Muscle of back (tissue), 11 donors: ENCODE results near the gene PMP22. TPM values are rescaled to one million over a fixed set of nuclear protein-coding genes. Genes with fewer than 3 reads are reported as not detected.

Experiments used
- DNase-seq, 3 donors: peaks; one replicate each; pipeline versions ENCODE4 v3.0.0 to v3.0.0-alpha.2; 2013
- polyA plus RNA-seq, 10 donors: library from polyadenylated mRNA; unstranded; fragments of 120-200 nt; gene quantifications; one replicate each; pipeline ENCODE4 v1.2.1, GENCODE V29; 2013; ENCODE audit not compliant: insufficient read length in 10 of 10

The PMP22 gene
- polyA plus RNA-seq, 10 donors: 196 to 302 (median 219) TPM

DNA sequence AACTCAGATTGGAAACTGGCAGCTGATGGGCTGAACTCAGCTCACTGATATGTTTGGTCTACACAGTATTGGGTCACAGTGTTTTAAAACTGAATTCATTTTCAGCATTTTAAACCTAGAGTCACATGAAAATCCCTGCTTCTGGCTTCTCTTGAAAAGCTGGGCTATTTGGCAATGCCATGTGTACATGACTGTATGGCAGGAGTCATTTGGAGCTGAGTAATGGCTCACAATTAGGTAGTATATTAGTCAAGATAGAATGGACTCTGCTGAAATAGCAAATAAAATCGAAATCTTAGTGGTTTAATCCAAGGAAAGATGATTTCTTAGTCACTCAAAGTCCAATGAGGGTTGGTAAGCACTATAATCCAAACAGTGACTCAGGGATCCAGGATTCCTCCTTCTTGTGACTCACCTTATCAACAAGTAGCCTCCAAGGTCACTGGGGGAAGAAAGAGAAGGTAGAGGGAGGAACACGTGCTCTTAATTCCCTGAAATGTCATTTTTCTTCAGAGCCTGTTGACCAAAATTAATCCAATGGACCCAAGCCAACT, 13.9 kb upstream of the PMP22 start:
- DNase-seq: peak in 1 of 3 donors; percentile 83

DNA sequence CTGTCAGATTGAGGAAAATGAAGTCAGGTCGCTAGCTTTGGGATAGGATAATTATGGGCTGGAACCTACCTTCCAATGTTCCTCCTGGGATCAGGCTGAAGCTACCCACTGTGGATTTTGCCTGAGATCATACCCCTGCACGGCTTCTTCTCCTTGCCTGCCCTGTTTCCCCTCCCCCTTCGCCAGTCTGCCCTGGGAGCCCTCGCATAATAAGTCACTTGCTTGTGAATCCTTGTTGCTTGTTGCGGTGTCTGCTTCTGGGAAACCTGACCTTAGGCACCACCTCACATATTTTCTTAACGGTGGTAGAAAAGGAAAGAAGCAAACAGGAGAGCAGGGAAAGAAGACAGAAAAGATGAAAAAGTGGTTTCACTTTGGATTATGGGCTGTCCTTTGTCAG, 13.3 kb upstream of the PMP22 start:
- no peak for DNase-seq

DNA sequence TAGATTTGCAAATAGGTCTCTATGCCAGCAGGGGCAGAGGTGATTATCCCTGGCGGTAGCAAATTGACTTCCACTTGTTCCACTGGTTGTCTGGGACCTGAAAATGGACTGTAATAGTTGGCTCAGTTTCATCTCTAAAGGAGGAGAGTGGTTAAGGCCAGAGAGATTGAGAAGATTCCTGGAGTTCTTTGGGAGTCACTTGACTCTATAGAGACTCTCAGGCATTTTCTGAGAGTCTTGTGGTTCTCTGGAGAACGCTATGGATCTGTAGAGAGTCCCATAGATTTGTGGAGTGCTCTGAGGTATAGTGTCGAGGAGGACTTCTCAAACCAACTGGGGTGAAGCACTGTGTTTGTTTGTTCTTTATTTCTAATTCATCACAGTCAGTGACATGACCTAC, 8.9 kb upstream of the PMP22 start:
- no peak for DNase-seq

DNA sequence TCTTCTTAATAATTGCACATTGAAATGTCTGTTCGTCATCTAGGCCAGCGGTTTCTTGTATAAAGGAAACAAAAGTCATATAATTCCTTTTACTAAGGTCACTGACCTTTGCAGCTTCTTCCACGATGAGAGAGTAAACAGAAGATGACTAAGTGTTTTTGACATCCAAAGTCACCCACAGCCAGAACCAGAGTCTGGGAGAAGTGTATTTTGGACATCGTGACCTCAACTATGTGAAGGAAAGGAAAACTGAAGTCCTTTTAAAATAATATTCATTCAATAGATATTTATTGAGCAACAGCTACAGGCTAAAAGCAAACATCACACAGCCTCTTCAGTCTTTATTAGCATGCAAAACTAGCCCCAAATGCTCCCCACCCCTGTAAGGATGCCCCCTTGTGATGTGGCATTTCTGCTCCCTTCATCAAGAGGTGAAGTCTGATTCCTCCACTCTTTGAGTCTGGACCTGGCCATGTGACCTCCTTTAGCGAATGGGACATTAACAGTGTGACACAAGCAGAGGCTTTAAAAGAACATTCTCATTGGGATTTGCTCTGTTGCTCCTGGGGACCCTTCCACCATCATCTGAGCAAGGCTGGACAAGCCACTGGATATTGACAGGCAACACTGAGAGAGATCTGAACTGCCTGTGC, 8.1 kb upstream of the PMP22 start:
- peak in 1 of 3 donors; percentile 51 for DNase-seq

DNA sequence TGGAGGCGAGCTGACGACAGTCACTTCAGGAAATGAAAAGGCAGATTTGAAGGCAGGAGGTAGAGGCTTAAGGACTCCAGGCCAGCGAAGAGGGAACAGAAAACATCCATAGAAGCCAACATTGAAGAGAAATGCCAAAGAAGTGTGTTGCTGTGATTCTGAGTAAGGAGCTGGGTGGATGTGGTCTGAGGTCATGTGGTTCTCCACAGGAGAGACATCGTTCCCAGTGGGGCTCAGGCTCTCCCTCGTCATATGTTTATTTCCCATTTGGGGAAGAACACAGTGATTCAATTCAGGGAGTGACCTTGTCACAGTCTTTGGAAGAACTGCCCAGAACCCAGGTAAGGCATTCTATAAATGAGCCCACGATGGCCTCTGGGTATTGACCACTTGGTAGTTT, 6.6 kb upstream of the PMP22 start:
- DNase-seq: no peak

DNA sequence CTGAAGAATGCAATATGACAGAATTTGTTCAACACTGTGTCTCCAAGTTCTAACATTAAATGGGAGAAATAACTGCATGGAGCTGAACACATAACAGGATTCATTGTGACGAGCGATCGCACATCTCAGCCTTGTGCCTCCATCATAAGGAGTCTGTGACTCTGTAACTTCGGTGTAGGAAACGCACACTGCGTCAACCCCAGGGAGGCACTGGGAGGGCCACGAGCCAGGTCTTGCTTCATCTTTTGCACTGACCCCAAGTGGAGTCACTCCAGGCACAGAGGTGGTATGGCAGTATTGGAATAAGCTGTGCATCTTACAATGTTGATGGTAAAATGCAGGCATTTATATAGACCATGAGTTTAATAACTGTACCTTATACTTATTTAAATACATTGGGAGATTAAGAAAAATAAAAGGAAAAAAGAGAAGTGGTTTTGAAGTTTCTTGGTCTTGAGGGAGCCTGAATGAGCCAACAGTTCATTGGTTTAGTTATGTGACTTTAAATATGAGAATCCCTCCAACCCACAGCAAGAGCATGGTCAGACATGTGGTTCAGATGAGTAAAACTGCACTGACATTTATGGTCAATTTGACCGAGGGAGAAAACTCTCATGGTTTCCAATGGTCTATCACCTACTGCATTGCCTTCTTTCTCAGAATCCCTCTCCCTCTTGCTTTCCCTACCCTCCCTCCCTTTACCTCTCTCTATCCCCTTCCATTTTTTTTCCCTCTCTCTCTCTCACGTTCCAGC, 5.7 kb upstream of the PMP22 start:
- no peak for DNase-seq

DNA sequence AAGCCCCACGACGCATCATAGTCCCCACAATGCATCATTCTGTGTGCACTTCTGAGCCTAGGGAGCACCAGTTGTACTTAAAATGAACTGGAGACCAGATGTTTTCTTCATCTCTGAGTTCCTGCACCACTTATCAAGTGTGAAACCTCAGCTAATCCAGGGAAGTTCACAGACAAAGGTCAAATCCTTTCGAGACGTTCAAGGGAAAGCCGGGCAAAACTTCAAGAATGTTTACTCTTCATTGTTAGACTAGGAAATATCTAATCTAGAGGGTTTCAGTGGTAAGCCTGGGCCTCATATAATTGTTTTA, 4.6 kb upstream of the PMP22 start:
- DNase-seq: no peak

DNA sequence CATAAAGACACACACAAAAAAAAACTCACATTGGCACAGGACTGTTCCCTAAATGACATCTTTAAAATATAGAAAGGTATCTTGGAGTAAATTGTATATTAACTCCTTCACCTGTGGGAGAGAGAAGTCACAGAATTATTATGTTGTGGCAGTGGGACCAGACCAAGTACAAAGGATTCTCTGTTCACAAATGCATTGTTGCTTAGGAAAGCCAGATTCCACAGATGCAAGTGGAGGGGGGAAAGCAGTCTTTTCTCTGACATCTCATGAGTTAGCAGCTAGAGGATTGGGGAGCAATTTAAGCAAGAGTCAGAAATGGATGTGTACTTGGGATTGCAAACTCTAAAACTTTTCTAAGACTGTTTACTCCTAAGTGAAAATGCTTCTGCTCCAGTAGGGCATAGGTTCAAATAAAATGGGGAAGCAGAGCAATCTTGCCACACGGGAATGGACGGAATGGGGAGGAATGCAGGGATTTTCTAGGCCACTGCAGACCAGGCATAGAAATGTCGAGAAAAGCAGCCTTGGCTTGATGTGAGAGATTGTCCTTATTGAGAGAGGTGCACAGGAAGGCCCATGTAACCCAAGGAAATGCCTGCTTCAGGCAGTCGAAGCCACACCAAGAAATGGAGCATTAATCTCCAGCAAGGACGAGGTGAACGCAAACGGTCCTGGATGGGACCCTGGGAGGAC, 4.1 kb upstream of the PMP22 start:
- peak in 1 of 3 donors; percentile 57 for DNase-seq

DNA sequence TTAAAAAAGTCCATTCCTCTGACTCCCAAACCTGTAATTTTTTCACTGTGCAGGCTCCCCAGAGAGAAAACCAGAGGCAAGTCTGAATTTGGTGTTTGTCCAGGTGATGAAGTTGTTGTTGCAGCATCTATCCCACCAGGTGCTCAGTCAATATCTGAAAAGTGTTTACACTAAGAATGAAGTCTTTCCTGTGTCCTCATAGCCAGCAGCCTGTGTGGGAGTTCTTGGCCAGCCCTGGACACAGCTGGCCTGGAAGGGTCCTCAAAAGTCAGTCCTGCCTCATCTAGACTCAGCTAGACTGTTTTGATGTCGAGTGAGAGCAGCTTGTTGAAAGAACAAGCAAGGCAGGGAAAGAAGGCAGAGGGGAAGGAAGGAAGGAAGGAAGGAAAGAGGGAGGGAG, 3.3 kb upstream of the PMP22 start:
- DNase-seq: peak; percentile 62 to 92 (median 78)

DNA sequence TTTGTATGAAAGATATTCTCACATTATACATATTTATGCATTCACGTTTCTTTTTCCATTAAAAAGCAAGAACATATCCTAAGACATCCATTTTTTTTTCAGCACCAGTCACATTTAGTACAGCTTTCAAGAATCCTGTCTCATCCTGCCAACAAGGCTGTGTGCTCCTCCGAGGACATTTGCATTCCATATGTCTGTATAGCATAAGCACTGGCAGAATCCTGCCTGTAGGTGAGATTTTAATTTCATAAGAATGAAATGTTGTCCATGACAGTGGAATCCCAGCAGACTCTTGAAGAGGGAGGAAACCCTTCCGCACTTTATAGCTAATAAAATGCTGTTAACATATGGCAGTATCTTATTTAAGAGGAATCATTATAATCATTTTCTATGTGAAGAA, 2.9 kb upstream of the PMP22 start:
- peak in 2 of 3 donors; percentile 32 to 73 for DNase-seq

DNA sequence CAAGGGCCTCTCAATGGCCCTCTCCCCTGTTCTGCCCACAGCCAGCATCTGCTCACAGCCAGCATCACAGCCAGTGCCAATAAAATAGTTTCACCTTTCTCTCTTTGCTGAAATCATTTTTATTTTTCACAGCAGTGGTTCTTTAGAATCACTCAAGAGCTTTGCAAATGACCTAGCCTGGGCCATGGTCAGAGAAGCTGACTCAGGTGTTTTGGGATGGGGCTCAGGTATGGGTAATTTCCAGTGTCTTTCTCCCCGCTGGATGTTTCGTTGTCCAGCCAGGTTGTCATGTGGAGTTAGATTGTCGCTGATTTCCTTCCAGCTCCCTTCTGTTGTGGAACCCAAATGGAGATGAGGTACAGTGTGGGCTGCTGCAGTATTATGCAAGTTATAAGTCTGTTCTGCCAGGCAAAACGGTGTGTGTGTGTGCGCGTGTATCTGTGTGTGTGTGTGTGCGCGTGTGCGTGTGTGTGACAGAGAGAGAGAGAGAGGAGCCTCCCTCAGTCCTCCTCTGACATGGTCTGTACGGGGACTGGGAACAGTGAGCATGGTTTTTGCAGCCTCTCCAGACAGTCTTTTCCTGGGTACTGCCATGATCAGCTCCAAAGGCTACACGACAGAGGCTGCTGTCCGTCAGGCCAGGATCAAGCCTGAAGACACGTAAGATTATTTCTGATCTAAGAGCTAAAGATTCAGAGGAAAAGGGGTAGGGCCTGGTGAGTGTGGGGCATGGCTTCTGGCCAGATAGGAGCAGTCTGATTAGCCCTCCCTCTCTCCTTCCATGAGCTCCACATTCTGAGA, 1.4 kb upstream of the PMP22 start:
- peak in 1 of 3 donors; percentile 29 for DNase-seq

DNA sequence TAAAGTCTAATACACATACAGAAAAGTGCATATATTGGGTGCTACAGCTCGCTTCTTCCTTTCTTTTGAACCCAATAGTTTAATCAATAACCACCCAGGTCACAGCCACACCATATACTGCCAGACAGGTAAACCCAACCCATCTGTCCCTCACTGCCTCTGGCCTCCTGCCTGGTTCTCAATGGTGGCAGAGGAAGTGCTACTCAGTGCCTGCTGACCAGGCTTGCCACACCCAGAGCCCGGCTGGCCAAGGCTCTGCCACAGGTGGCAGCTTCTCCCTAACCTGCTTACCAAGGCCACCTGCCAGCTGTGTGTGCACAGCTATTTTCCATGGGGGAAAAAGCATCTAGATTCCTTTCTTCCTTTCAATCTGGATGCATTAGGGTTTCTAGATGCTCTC, 584 bp downstream of the PMP22 start:
- no peak for DNase-seq

DNA sequence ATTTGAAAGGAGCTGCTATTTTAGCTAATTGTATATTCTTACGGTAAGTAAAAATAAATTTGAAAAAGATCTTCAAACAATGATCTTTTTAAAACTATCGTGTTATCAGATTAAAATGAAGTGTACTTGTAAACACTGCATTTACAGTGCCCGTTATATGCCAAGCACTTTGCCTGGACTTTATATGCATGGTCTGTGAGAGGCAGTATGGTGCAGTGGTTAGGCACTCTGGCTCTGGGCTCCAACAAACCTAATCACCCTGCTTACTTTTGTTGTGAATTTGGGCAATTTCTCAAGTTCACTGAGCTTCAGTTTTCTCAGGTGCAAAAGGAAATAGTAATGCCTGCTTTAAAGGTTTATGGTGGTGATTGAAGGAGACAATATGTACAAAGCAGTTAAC, 1.4 kb downstream of the PMP22 start:
- DNase-seq: no peak

DNA sequence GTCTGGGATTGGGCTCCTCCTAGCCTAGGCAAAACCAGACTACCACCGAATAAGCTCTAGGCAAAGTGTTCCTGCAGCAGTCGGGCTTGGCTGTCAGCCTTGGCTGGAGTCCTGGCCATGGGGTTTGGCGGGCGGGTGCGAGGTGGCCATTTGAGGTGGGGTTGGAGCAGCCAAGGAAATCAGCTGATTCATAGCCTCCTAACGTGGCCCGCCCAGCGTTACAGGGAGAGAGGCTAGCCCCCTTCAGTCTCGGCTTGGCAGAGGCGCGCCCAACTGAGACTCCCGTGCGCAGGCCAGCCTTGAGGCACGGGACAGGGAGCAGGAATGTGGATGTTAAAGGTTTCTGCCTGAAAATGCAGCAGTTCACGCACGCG, 1.9 kb downstream of the PMP22 start:
- DNase-seq: peak; percentile 76 to 91 (median 80)

DNA sequence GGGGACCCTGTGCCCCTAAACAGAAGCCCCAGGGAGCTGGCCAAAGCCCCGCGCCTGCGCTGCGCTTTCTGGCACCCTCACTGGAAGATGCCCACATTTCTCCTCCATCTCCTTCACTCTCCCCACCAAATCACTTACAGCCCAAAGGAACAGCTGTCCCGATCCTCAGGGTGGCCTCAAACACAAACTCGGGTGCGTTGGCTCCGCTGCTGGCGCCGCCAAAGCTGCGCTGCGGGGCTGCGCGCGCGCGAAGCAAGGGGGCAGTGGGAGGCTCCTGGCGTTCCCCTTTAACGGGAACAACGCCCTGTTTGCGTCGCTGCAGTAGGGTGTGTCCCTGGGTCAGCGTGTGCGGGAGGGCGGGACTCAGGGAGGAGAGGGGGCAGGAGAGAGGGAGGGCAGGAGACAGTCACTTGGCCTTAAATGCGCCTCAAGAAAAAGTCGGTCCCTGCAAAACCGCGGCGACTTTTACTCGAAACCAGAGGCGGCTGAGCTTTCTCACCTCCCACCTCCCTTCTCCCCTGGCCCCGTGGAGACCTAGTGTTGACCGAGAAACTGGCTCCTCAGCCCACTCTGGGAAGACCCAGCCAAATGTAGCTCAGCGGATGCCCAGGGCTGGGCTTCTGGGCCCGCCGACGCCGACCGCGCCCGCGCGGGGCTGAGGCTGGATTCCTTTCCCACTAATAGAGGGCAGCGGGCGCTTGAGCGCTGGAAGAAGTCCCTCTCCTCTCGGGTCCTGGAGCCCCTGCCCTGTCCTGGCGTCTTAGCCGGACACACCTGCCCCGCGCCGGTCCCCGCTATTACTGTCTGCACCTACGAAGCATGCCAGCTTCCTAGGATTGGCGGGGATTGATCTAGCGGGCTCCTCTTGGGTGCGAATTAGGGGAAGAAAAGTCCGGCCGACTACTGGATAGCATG, 2.6 kb downstream of the PMP22 start:
- peak; percentile 93 to 97 (median 95) for DNase-seq

DNA sequence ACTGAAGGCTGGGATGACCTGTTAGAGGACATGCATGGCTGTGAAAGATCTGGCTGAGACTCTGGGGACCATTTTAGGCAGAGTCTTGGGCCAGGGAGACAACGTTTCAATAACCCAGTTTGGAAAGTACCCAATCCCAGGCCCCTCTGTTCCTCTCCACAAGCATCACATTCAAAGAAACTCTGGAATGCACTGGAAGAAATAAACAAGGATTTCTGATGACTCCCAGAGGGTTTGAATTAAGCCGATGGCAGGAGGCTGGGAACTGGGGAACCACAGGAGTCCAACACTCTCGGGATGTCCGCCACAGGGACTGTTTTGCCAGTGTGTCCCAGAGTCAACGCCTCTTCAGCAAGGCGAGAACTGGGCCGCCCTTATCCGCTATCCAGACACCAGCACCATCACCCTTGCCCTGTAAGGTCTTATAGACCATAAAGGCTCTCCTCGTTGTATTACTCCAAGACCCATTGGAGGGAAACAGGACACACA, 3.3 kb downstream of the PMP22 start:
- peak in 2 of 3 donors; percentile 35 to 81 for DNase-seq

DNA sequence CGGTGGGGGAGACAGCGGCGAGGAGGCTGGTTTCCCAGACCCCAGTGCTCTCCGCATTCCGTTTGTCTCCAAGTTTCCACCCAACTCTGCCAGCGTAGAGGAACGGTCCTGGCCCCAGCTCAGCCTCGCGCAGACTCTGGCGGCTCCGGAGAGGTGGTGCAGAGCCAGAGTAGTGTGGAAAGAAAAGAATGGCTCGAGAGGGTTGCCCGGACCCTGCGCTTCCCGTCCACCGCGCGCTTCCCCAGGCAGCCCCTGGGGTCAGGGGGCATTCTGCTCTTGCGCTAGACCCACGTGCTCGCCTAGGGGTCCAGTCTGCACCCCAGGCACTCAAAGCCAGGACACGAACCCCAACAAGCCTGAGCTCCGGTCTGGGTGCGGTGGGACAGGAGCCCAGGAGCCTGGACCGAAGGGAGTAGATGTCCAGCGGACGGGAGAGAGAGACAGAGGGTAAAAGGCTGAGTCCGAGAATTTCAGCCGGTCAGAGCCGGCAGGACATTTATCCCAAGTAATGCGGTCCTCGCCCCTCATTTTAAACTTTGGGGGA, 3.8 kb downstream of the PMP22 start:
- peak; percentile 36 to 83 (median 71) for DNase-seq

DNA sequence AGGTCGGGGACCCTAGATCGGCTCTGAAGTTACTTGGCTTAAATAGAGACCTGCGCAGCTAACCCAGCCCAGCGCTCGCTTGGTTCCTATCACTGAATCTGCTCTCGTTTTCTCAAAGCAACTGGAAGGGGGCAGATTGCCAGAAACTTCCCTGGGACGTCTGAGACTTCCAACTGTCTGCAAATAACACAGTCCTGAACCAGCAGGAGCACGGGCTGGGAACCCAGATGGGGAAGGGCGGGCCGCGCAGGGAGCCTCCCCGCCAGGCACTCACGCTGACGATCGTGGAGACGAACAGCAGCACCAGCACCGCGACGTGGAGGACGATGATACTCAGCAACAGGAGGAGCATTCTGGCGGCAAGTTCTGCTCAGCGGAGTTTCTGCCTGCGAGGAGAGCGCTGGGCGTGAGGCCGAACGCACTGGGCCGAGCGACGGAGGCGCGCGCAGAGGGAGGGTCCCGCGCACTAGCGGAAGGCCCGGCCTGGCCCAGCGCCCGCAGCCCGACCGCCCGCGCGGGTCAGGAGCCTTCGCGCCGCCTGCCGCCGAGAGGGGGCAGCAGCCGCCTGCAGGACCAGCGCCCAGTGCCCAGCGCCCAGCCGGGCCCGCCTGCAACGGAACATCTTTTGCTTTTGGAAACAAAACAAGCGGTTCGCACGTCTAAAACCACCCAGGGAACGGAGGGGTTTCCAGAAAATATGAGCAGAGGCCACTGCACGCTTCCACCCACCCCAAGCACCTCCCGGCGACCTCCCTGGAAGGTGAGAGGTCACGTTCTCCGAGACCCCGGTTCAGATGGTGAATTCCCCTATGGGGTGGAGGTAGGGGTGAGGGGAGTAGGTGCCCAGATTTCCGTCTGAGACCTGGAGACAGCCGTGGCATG, 4.5 kb downstream of the PMP22 start:
- DNase-seq: peak; percentile 94 to 98 (median 95)

DNA sequence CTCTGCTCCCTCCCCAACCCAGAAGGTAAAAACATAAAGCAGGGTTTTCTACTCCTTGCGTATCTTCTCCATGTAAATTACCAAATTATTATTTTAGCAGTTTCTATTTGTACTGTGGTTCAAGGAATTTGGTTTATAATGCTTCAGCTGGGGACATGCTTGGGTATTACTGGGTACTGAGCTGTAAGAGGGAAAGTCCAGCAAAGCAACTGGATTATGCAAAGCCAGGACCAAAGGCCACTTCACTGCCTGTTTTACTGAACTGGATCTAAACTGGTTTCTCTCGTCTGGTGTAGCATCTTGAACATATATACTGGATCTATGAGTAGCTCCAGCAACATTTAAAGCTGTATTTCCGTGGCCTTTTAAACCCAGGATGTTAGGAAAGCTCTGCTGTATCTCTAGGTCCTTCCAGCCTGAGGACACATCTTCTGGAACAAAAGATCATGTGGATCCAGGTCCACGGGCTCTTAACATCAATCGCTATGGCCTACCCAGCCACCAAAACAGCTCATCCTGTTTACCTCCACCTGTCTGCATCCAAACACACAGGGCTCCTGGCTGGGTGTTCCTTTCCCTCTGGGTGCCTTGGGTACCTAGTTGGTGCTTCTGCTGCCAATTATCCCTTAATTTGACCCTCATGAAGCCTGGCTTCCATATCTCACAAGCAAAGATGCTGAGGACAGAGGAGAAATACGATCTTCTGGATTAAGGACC, 7.2 kb downstream of the PMP22 start:
- DNase-seq: no peak
